Stimulated activated CD8-positive, alpha-beta memory T cell treated with anti-CD3 and anti-CD28 coated beads, Interleukin-4, amount 100 ng/mL, for 1 hour (primary cell): ENCODE results near the gene TANGO2.

ENCODE experiments used
- DNase-seq, 2 donors: peaks; one replicate each; pipeline ENCODE4 v3.0.0-alpha.2; 2020; ENCODE audit warnings: low read depth in 2 of 2, low spot score in 1 of 2

TANGO2 gene

GRCh38 chr22:20043057-20043996, 22.4 kb downstream of the TANGO2 start:
- DNase-seq, result no peak

GRCh38 chr22:20043997-20044342, 23.1 kb downstream of the TANGO2 start:
- no peak for DNase-seq

- no peak for DNase-seq
Observed at GRCh38 chr22:20044495-20045151, 23.7 kb downstream of the TANGO2 start.

GRCh38 chr22:20046730-20047129, 25.8 kb downstream of the TANGO2 start:
- no peak for DNase-seq

GRCh38 chr22:20051927-20052308, 31.0 kb downstream of the TANGO2 start:
- no peak for DNase-seq

GRCh38 chr22:20052309-20053259, 31.7 kb downstream of the TANGO2 start:
- DNase-seq, result no peak

GRCh38 chr22:20053407-20054033, 32.6 kb downstream of the TANGO2 start:
- no peak for DNase-seq

- DNase-seq, result no peak
Observed at GRCh38 chr22:20054034-20054427, 33.1 kb downstream of the TANGO2 start.

GRCh38 chr22:20054485-20054884, 33.6 kb downstream of the TANGO2 start:
- DNase-seq, result no peak

- no peak for DNase-seq
Observed at GRCh38 chr22:20055144-20055543, 34.2 kb downstream of the TANGO2 start.

GRCh38 chr22:20055654-20056053, 34.7 kb downstream of the TANGO2 start:
- no peak for DNase-seq

GRCh38 chr22:20056161-20056560, 35.3 kb downstream of the TANGO2 start:
- no peak for DNase-seq

- DNase-seq, result no peak
Observed at GRCh38 chr22:20056696-20057386, 35.9 kb downstream of the TANGO2 start.

GRCh38 chr22:20057596-20058268, 36.8 kb downstream of the TANGO2 start:
- no peak for DNase-seq

GRCh38 chr22:20058989-20059770, 38.3 kb downstream of the TANGO2 start:
- no peak for DNase-seq

GRCh38 chr22:20060700-20061480, 40.0 kb downstream of the TANGO2 start:
- no peak for DNase-seq

GRCh38 chr22:20061481-20061861, 40.6 kb downstream of the TANGO2 start:
- no peak for DNase-seq

GRCh38 chr22:20062043-20062765, 41.3 kb downstream of the TANGO2 start:
- DNase-seq, result no peak
